Spleen (tissue), 7 donors: Measurements from ENCODE around the gene AMIGO1.
"Not testable (repeated sequence)": the region's sequence is repeated elsewhere in the genome, so short reads cannot be mapped to it uniquely, and the experiment has no call there.

Experiments used
- CTCF ChIP-seq, 11 experiments: fragments of 200-600 bp in 7 of 11; fragments of 450-650 bp in 4 of 11; sonication (generic) in 4 of 11; IDR thresholded peaks in 8 of 11; conservative IDR thresholded peaks in 3 of 11; 1 replicate in 7 of 11; 2 replicates in 4 of 11; pipeline versions ENCODE4 v1.4.0 to v1.8.0; 2016 to 2021; ENCODE audit warnings: antibody characterized with exemption in 11 of 11, inconsistent platforms in 4 of 11, mild to moderate bottlenecking in 1 of 11
- POLR2AphosphoS5 ChIP-seq, 3 donors: sonication (generic); formaldehyde crosslinking; IDR thresholded peaks; one replicate each; pipeline ENCODE4 v1.5.1; 2017; ENCODE audit warnings: antibody characterized with exemption in 3 of 3
- donor health status: DM: no; HTN: no; CAD: no; lungs with moderate emphysema.
- donor health status: DM: no; HTN: no; CAD: no.
- donor health status: DM: no; HTN: no; CAD: no.

- TF ChIP-seq POLR2AphosphoS5 (IDR thresholded peaks at IDR 0.05); CTCF (IDR thresholded peaks at IDR 0.05 in 8 of 11, conservative IDR thresholded peaks at IDR 0.05 in 3 of 11): not testable (repeated sequence)
Observed at GRCh38 chr1:109473284-109474057, 36.1 kb downstream of the AMIGO1 start.
